Measurements from ENCODE around the gene CDKN2B-AS1.

GRCh38 chr9:21993007-21993406 is 1.6 kb upstream of the CDKN2B-AS1 start:
- TF ChIP-seq, protein P1, sequence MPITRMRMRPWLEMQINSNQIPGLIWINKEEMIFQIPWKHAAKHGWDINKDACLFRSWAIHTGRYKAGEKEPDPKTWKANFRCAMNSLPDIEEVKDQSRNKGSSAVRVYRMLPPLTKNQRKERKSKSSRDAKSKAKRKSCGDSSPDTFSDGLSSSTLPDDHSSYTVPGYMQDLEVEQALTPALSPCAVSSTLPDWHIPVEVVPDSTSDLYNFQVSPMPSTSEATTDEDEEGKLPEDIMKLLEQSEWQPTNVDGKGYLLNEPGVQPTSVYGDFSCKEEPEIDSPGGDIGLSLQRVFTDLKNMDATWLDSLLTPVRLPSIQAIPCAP (CRISPR knock-in tag; IDR thresholded peaks at IDR 0.05): no peak
- no peak for TF ChIP-seq PRDM15 (CRISPR knock-in tag; IDR thresholded peaks at IDR 0.05)
- TF ChIP-seq FOXJ3 (CRISPR knock-in tag; IDR thresholded peaks at IDR 0.05; ENCODE audit: borderline replicate concordance): no peak
- no peak for TF ChIP-seq CTCF (IDR thresholded peaks at IDR 0.05)
- TF ChIP-seq CREB1 (CRISPR knock-in tag; IDR thresholded peaks at IDR 0.05): no peak
- no peak for TF ChIP-seq NR3C1 (CRISPR knock-in tag; conservative IDR thresholded peaks at IDR 0.05; ENCODE audit: low read depth)
- TF ChIP-seq ESRRA (CRISPR knock-in tag; IDR thresholded peaks at IDR 0.05; ENCODE audit: borderline replicate concordance): no peak
- TF ChIP-seq ZNF263 (CRISPR knock-in tag; IDR thresholded peaks at IDR 0.05; ENCODE audit: low read depth): no peak
- TF ChIP-seq, protein P2, sequence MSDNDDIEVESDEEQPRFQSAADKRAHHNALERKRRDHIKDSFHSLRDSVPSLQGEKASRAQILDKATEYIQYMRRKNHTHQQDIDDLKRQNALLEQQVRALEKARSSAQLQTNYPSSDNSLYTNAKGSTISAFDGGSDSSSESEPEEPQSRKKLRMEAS (CRISPR knock-in tag; IDR thresholded peaks at IDR 0.05): no peak
- TF ChIP-seq JUN (CRISPR knock-in tag; IDR thresholded peaks at IDR 0.05): no peak
- no peak for TF ChIP-seq ATF1 (CRISPR knock-in tag; IDR thresholded peaks at IDR 0.05)
